CD14-positive monocyte (primary cell): Measurements from ENCODE around the gene PYHIN1. TPM values are rescaled to one million over a fixed set of nuclear protein-coding genes. Genes with fewer than 3 reads are reported as not detected.

ENCODE experiments used
- DNase-seq, 3 donors: peaks; one replicate each; pipeline ENCODE4 v3.0.0-alpha.2; 2011 to 2022
- H2AFZ ChIP-seq: 2 replicates; pipeline ENCODE4 v1.6.0; 2012; ENCODE audit warnings: mild to moderate bottlenecking, low read depth, low read length, inconsistent platforms; ENCODE audit not compliant: insufficient read depth, poor library complexity, severe bottlenecking
- H3K27ac ChIP-seq, 2 donors: 1 replicate in 1 of 2; 2 replicates in 1 of 2; pipeline ENCODE4 v1.5.1; 2012 to 2013; ENCODE audit warnings: low read length in 2 of 2, control low read depth in 1 of 2, inconsistent platforms in 1 of 2, low read depth in 1 of 2, mild to moderate bottlenecking in 1 of 2
- H3K27me3 ChIP-seq, 2 donors: one replicate each; pipeline versions ENCODE4 v1.6.0 to v1.6.1; 2011 to 2013; ENCODE audit warnings: low read length in 2 of 2; ENCODE audit not compliant: control insufficient read depth in 2 of 2, insufficient read depth in 2 of 2
- H3K36me3 ChIP-seq, 2 donors: replicated peaks in 1 of 2; 1 replicate in 1 of 2; 2 replicates in 1 of 2; pipeline versions ENCODE4 v1.5.1 to v1.6.1; 2012 to 2013; ENCODE audit warnings: low read length in 2 of 2, control low read depth in 1 of 2, inconsistent platforms in 1 of 2, mild to moderate bottlenecking in 1 of 2; ENCODE audit not compliant: insufficient read depth in 2 of 2, control insufficient read depth in 1 of 2
- H3K4me1 ChIP-seq, 2 donors: 1 replicate in 1 of 2; 2 replicates in 1 of 2; pipeline versions ENCODE4 v1.5.1 to v1.6.1; 2012 to 2013; ENCODE audit warnings: low read length in 2 of 2, control low read depth in 1 of 2, inconsistent platforms in 1 of 2, mild to moderate bottlenecking in 1 of 2, moderate library complexity in 1 of 2; ENCODE audit not compliant: insufficient read depth in 2 of 2, control insufficient read depth in 1 of 2
- H3K4me2 ChIP-seq: replicated peaks from 2 replicates; pipeline ENCODE3; 2012; ENCODE audit warnings: low read length, moderate library complexity, mild to moderate bottlenecking; ENCODE audit not compliant: poor library complexity, severe bottlenecking; ENCODE audit errors: extremely low read depth
- H3K4me3 ChIP-seq, 3 experiments: fragments of 200-600 bp in 1 of 3; sonication (generic) in 1 of 3; replicated peaks in 1 of 3; 1 replicate in 2 of 3; 2 replicates in 1 of 3; pipeline ENCODE4 v1.5.1; 2011 to 2013; ENCODE audit warnings: low read length in 3 of 3, mild to moderate bottlenecking in 3 of 3, control low read depth in 2 of 3, low read depth in 2 of 3, inconsistent platforms in 1 of 3, moderate library complexity in 1 of 3
- H3K79me2 ChIP-seq: 2 replicates; pipeline ENCODE4 v1.6.0; 2012; ENCODE audit warnings: mild to moderate bottlenecking, control low read depth, inconsistent platforms, low read length, moderate library complexity; ENCODE audit not compliant: insufficient read depth
- H3K9ac ChIP-seq: 2 replicates; pipeline ENCODE4 v1.6.0; 2017; ENCODE audit warnings: low read length, mild to moderate bottlenecking; ENCODE audit not compliant: insufficient read depth, poor library complexity, severe bottlenecking
- H3K9me3 ChIP-seq, 2 donors: replicated peaks in 1 of 2; 1 replicate in 1 of 2; 2 replicates in 1 of 2; pipeline versions ENCODE4 v1.5.1 to v1.6.1; 2012 to 2013; ENCODE audit warnings: low read length in 2 of 2, control low read depth in 1 of 2; ENCODE audit not compliant: control insufficient read depth in 1 of 2, insufficient read depth in 1 of 2
- H4K20me1 ChIP-seq: 2 replicates; pipeline ENCODE4 v1.6.0; 2012; ENCODE audit warnings: mild to moderate bottlenecking, low read length, control low read depth, moderate library complexity; ENCODE audit not compliant: insufficient read depth
- H3K27ac Mint-ChIP-seq, 7 donors: one replicate each; pipeline ENCODE4 v1.8.0; 2020; ENCODE audit warnings: mild to moderate bottlenecking in 7 of 7, mixed read lengths in 7 of 7, moderate library complexity in 6 of 7, inconsistent platforms in 2 of 7
- H3K27me3 Mint-ChIP-seq, 3 donors: one replicate each; pipeline ENCODE4 v1.8.0; 2021 to 2022; ENCODE audit warnings: low read depth in 3 of 3, mild to moderate bottlenecking in 3 of 3, mixed read lengths in 3 of 3, moderate library complexity in 3 of 3, inconsistent platforms in 1 of 3
- H3K36me3 Mint-ChIP-seq, 2 donors: one replicate each; pipeline ENCODE4 v1.8.0; 2020; ENCODE audit warnings: mixed read lengths in 2 of 2, inconsistent platforms in 1 of 2, mild to moderate bottlenecking in 1 of 2
- H3K4me1 Mint-ChIP-seq: one replicate; pipeline ENCODE4 v1.8.0; 2020; ENCODE audit warnings: mild to moderate bottlenecking, mixed read lengths
- H3K4me3 Mint-ChIP-seq, 2 donors: one replicate each; pipeline ENCODE4 v1.8.0; 2020; ENCODE audit warnings: mild to moderate bottlenecking in 2 of 2, mixed read lengths in 2 of 2, moderate library complexity in 1 of 2
- H3K9me3 Mint-ChIP-seq, 7 donors: one replicate each; pipeline ENCODE4 v1.8.0; 2020 to 2022; ENCODE audit warnings: mixed read lengths in 7 of 7, mild to moderate bottlenecking in 6 of 7, moderate library complexity in 6 of 7, inconsistent platforms in 2 of 7
- CTCF ChIP-seq: fragments of 200-600 bp; IDR thresholded peaks from one replicate; pipeline ENCODE4 v1.8.0; 2022; ENCODE audit warnings: antibody characterized with exemption, mild to moderate bottlenecking
- WGBS: methylation state at CpG from one replicate; pipeline ENCODE4 v1.1.5; 2013; ENCODE audit warnings: missing lambda C conversion rate; ENCODE audit not compliant: insufficient coverage; 5-methylcytosine and 5-hydroxymethylcytosine counted together
- intact Hi-C, 2 donors: fragments of 100-400 bp; cut with micrococcal nuclease; formaldehyde crosslinking; loops; one replicate each; pipeline versions ENCODE4 v1.15.0 to v1.15.1; 2023
- polyA plus RNA-seq, 3 donors: library from polyadenylated mRNA; depleted of rRNA in 1 of 3; unstranded in 2 of 3; stranded (reverse) in 1 of 3; fragments of 300-500 nt in 2 of 3; fragments of >200 nt in 1 of 3; fragmentation: Illumina TruSeq in 2 of 3; gene quantifications; 1 replicate in 2 of 3; 2 replicates in 1 of 3; pipeline ENCODE4 v1.2.3, GENCODE V29; 2012 to 2021

Gene PYHIN1
- polyA plus RNA-seq, 3 donors = 0.15 to 0.44 TPM; not detected in 1

DNA sequence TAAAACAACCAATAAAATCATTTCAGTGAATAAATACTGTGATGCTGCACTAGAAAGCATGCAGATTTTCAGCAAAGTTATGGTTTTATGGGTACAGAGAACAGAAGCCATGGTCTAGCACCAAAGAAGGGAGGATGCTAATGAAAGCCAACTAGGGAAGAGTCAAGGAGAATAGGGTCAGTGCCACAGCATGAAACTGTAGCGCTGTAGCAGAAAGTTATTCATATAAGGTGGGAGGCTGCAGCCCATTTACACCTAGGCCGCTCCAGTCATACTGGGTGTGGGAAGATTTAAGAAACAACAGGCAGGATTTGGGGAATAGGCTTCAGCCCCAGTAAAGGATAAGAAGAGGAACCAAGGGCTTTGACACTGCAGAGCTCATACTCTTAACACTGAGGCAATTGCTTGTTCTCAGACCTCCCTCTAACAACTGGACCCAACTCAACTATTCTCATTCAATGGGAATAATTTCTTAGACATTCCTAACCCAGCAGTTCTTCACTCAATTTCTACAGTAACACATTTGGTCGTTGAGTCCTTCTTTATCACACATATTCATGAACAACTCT is 82.7 kb downstream of the PYHIN1 start:
- DNase-seq = peak in 1 of 3 donors; percentile 20
- peaks cover 86% of the 10 kb centered on the region for H3K79me2 ChIP-seq
- peak overlapping the region in 2 of 3 experiments; percentile 29 to 95 for H3K4me3 ChIP-seq
- intact Hi-C loops = loop anchor here (5.0 kb wide), 2 partner anchors 58 to 182 kb away; partner anchors contain the start of gene MNDA (in 1 of the 2)
- no peaks in the 10 kb centered on the region for H3K9me3 ChIP-seq
- H3K27ac ChIP-seq = peak overlapping the region in 1 of 2 donors; percentile 83
- H3K9me3 Mint-ChIP-seq = no peaks in the 10 kb centered on the region
- H3K9ac ChIP-seq = no peak overlapping the region
- H3K4me1 Mint-ChIP-seq = peaks cover 61% of the 10 kb centered on the region
- peaks cover 31 to 34% of the 10 kb centered on the region in 2 donors for H3K36me3 ChIP-seq
- H3K4me1 ChIP-seq = peaks cover 47 to 62% of the 10 kb centered on the region in 2 donors
- no peaks in the 10 kb centered on the region for H3K27me3 ChIP-seq
- WGBS = 100% methylated on average over 2 of the region's 3 CpGs
- H4K20me1 ChIP-seq = peaks cover 60% of the 10 kb centered on the region
- H3K27me3 Mint-ChIP-seq = no peaks in the 10 kb centered on the region
- peaks cover 47 to 52% of the 10 kb centered on the region in 2 donors for H3K36me3 Mint-ChIP-seq
- H3K4me2 ChIP-seq = peak overlapping the region; percentile 93
- no peak overlapping the region for H2AFZ ChIP-seq
- peak overlapping the region; percentile 67 to 83 for H3K4me3 Mint-ChIP-seq
- no peak for TF ChIP-seq CTCF
- peak overlapping the region; percentile 3 to 89 (median 51) for H3K27ac Mint-ChIP-seq

DNA sequence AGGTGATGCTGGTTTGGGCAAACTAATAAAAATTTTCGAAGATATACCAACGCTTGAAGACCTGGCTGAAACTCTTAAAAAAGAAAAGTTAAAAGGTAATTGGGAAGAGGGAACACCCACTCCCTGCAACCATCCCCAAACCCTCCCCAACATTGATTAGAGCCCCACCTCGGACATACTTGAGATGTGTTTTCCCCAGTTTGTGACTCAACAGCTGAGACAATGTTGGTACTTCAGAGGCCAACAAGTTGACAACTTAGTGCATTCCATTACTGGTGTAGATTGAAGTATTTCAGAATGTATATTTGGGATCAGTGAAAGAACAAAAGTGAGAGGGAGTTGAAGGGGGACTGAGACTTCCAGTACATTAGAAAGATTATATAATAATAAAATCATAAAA is 83.5 kb downstream of the PYHIN1 start:
- Mint-ChIP-seq H3K27ac (peak overlapping the region in 6 of 7 donors; percentile 34 to 90 (median 84)), H3K27me3 (no peaks in the 10 kb centered on the region), H3K9me3 (no peaks in the 10 kb centered on the region), H3K36me3 (peaks cover 55 to 60% of the 10 kb centered on the region in 2 donors), H3K4me1 (peaks cover 54% of the 10 kb centered on the region), H3K4me3 (peak overlapping the region in 1 of 2 donors; percentile 60)
- peaks cover 41 to 57% of the 10 kb centered on the region in 2 donors for H3K4me1 ChIP-seq
- intact Hi-C loops = loop anchor here (5.0 kb wide), 3 partner anchors 42 to 183 kb away; partner anchors contain the start of gene MNDA (in 1 of the 2)
- H3K36me3 ChIP-seq = peaks cover 39 to 41% of the 10 kb centered on the region in 2 donors
- H4K20me1 ChIP-seq = peaks cover 67% of the 10 kb centered on the region
- no peak overlapping the region for H2AFZ ChIP-seq
- peak overlapping the region in 1 of 2 donors; percentile 83 for H3K27ac ChIP-seq
- WGBS = no CpG with 5 or more reads among the region's 3 CpGs
- peak overlapping the region in 1 of 3 experiments; percentile 95 for H3K4me3 ChIP-seq
- DNase-seq = peak in 1 of 3 donors; percentile 41
- H3K9me3 ChIP-seq = no peaks in the 10 kb centered on the region
- no peak for TF ChIP-seq CTCF
- no peaks in the 10 kb centered on the region for H3K27me3 ChIP-seq
- no peak overlapping the region for H3K9ac ChIP-seq
- peaks cover 91% of the 10 kb centered on the region for H3K79me2 ChIP-seq
- H3K4me2 ChIP-seq = peak overlapping the region; percentile 93
